ENCODE results near the gene FGF1.

Gene FGF1

DNA sequence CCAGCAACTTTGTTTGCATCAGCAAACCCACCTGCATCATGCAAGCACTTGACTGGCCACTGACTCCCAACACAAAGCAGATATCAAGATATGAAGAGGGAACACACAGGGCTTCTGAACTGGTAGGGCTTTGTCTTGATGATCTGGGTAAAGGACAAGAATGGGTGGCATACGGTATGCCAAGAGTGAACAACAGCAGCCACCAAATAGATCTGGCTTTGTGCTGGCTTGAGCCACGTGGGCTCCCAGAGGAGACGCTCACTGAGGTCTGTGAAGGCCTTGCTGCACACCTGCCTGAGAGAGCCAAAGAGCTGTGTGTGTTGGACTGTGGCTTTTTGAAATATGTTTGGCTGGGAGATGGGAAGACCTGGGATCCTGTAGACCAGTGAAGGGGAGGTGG lies 43.5 kb downstream of the FGF1 start:
- DNase-seq (ENCODE audit: low read depth): no peak

DNA sequence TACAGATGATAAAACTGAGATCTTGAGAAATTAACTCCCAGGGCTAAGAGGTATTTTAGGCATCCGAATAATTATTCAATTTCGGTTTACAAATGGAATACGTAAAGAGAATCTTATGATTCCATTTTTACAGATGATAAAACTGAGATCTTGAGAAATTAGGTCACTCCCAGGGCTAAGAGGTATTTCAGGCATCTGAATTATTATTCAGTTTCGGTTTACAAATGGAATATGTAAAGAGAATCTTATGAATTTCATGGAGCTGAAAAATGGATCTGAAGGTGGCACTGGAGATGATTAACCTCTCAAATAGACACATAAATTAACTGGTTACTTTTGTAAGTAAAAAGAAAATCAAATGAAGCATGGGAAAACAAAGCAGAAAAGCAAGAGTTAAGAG lies 44.2 kb downstream of the FGF1 start:
- no peak for DNase-seq (ENCODE audit: low read depth)

DNA sequence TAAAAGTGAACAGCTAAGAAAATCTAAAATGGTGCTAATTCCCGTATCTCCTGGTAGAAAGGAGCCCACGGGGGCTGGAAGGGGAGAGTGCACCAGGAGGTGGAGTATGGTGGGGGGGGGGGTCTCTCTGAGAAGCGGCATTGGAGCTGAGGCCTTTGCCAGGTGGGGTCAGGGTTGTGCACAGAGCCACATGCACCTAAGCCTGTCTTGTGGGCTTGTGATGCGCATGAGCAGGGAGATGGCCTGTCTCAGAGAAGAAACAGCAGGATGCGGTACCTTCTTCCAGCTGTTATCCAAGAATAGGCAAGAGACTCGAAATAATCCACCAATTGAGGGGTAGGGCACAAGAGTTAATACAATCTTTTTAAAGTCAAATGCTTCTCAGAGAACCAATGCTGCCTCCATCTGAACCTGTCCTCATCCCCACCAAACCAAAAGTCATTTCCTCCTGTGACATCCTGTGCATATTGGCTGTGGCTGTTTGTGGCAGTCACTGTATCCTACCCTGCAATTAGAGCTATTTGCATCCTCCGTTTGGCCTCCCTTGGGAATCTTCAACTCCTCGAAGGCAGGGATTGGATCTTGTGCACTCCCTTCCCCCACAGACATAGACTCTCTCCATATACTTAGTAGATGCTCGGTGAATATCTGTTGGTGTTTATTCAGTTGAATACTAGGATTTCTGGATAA lies 45.4 kb downstream of the FGF1 start:
- DNase-seq (ENCODE audit: low read depth): no peak

DNA sequence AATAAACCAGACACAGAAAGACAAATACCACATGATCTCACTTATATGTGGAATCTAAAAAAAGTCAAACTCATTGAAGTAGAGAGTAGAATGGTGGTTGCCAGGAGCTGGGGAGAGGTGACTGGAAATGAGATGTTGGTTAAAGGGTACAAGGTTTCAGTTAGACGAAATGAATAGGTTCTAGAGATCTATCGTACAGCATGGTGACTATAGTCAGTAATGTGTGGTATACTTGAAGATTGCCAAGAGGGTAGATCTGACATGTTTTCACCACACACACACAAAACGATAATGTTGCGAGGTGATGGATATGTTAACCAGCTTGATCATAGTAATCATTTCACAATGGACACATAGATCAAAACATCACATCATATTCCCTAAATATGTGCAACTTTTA lies 46.4 kb downstream of the FGF1 start:
- DNase-seq (ENCODE audit: low read depth): no peak

DNA sequence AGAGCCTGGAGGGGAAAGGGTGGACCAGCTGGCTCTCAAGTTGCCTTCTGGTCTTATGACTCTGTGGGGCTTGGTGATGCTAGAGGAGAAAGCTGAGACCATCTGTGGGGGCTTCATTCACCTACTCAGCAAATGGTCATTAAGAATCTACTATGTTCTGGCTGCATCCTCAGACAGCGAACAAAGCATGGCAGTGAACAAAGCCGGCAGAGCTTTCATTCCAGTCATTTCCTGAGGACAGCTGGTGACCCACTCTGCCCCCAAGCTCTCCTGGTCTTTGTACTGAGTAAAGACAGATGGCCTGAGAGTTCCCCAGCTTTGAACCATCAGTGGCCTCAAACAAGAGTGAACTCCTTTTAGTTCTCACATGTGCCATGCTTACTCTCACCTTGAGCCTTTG lies 48.0 kb downstream of the FGF1 start:
- no peak for DNase-seq (ENCODE audit: low read depth)

DNA sequence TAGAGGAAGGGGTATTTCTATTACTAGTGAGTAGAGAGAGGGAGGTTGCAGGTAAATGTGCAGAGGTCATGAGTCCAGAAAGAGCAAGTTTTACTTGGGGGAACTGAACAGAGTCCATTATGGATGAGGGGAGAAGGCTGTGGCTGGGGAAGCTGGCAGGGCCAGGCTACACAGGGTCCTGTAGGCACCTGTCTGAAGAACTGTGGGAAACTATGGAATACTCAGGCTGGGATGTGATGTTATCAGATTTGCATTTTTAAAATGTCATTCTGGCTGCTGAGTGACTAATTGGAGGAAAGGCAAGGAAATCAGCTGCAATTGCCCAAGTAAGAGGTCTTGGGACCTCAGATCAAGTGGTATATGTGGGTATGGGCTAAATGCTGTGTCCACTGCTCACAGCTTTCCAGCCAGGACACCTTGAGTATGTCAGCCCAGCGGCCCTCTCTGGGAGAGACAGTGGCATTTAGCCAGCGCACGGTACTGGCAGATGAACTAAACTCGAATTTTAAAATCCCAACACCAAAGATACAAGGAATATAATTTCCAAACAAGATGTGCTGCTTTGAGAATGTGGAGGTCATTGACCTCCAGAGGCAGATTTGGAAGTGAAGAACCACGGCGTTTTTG lies 49.1 kb downstream of the FGF1 start:
- no peak for DNase-seq (ENCODE audit: low read depth)

DNA sequence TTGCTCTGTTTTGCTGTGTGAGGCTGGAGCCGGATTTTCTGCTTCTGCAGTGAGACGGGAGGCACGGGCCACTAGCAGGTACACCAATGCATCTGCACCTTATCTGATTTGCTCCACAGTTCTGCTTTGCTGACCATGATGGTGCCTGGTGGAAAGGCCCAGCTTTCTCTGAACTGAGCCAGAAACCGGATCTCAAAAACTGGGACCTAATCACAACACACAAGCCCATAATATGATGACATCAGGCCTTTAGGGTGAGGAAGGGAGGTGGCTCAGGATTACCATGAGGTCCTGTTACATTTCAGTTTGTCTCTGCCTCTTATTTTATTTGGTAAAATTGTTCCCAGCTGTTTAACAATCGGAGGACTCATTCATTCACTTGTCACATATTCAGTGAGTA lies 49.8 kb downstream of the FGF1 start:
- no peak for DNase-seq (ENCODE audit: low read depth)

DNA sequence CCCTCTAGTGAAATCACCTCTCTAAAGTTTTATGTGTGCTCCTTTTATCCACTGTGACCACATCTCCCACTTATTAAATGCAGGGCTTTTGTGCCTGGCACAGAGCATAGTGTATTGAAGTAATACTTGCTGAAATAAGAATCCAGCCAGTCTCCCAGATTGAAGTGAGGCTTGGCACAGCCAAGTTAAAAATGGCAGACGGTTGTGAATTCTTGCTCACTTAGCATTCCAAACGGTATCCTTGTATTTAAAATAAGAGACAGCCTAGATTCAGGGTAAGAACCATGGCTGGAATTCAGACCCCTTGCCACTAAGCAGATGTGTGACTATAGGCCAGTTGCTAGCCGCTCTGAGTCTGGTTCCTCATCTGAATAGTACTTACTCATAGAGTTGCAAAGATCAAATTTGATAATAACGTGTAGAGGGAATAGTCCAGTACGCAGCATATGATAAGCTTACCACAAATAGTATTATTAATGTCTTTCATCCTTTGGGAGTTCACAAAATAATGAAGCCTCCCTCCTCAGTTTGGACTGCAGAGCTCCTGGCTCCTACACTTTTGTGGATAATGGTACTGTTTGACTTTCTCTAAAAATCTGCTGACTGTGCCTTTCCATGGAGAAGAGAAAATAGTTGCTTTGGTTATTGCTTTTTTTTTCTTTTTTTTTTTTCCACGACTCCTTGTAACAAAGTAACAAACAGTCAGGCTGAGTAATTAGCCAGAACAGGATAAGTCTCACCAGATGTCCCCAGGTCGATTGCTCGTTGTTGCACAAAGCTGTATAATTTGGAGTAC lies 51.5 kb downstream of the FGF1 start:
- DNase-seq (ENCODE audit: low read depth): no peak

DNA sequence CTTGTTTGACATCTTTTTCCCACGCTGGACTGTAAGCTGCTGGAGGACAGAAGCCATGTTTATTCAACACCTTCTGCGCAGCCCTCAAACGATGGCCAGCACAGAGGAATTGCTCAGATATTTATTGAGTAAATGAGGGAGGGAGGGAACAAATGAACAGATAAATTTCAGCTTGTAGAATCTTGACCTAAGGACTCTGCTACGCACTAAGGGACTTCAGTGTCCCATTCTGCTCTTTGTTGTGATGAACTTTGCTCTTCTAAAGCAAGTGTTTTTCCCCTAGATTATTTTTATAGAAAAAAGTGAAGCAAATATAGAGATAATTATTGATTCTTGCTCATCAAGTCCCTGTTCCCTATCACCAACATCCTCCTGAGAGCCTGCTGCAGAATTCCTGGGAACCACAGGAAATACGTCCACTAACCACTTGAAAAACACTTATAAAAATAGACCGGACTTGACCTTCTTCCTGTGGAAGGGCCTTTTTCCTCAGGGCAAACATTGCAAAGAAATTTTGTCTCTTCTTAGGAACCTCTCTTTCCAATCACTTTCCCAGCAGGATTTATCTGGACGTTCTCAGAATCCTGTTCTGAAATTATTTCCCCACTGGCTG lies 54.9 kb downstream of the FGF1 start:
- no peak for DNase-seq (ENCODE audit: low read depth)

DNA sequence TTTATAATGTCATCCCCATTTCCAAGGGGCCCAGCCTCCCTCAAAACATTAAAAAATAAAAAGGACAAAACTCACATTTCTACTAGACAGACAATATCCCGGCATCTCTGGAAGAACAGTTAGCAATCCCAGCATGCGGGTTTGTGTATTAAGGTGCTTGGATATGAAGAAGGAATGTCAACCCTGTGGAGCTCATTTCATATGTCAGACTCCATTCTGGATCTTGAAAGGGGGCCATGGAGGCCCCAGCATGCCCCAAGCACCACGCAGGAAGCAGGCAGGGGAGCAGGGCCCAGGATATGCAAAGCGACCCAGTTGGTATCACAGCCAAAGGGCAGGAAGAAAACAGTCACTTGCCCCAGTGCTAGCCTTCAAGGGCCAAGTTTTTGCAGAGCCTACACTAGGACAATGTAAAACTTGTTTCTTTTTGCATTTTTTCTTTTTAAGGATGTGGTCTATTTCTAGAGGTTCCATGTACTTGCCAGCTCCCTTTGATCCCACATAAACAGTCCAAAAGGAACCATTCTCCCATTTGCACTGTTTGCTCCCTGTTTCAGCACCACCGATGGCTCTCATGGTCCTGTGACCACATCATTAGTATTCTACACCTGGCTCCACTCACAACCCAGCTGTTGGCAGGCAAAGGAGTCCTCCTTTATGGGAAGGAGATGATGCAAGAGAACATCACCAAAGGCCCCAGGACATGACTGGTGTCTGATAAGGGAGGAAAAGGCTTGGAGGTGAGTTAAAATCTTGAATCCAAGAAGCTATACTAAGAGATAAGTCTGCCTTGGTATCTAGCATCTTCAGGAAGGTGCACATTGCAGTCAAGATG lies 58.3 kb downstream of the FGF1 start:
- DNase-seq (ENCODE audit: low read depth): no peak

DNA sequence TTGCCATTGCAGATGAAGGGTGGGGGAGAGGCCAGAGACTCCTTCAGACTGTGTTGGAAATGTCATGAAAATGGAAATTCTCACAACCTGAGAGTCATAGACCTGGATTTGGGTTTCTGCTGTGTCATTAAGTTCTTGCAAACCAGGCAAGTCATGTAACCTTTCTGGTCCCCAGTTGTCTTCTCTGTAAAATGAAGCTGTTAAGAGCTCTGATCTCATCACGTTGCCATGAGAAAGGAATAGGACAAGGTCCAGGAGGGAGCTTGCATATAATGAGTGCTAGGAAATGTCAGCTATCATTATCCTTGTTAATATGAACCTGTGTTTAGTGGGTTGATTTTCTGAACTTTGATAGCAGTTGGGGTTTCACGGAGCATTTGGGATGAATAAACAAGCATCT lies 59.1 kb downstream of the FGF1 start:
- no peak for DNase-seq (ENCODE audit: low read depth)

DNA sequence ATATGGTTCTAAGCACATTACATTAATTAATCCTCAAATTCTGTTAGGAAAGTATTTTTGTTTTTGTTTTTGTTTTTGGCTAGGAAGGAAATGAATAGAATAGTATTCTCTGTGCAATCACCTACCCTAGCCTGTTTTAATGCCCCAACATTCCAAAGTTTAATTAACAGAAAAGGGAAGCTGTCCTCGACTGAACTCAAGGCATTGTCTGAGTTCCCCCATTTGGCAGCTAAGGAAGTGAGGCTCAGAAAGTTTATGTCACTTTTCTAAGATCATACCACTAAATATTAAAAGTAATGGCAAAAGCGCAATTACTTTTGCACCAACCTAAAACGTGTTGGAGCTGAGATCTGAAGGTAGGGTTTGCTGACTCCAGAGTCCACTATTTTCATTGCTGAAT lies 59.8 kb downstream of the FGF1 start:
- DNase-seq (ENCODE audit: low read depth): no peak

DNA sequence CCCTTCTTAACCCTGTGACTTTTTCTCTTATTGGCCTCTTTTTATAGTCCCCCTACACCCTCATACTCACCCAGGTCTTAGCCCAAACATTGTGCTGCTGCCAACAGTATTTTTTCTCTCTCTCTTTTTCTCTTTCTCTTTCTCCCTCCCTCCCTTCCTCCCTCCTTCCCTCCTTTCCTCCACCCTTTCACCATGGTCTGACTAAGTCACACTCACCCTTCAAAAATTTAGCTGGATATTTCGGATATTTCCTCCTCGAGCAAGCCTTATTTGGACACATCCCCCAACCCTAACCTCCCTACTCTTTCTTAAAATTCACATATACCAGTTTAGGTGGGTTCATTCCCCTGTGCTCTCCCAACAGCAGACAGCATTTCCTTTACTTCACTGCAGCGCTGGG lies 64.7 kb downstream of the FGF1 start:
- DNase-seq (ENCODE audit: low read depth): no peak

DNA sequence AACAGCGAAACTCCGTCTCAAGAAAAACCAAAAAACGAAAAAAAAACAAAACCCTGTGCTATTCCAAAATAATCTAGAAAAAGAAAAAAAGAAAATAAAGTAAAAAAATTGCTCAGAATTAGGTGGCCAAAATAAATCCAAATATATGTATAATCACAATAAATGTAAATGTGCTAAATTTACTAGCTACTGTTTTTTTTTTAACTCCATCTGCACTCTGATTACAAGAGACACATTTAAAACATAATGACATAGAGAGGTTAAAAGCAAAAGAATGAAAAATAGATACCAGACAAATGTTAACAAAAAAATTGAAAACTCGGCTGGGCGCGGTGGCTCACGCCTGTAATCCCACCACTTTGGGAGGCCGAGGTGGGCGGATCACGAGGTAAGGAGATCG lies 66.1 kb downstream of the FGF1 start:
- no peak for DNase-seq (ENCODE audit: low read depth)

DNA sequence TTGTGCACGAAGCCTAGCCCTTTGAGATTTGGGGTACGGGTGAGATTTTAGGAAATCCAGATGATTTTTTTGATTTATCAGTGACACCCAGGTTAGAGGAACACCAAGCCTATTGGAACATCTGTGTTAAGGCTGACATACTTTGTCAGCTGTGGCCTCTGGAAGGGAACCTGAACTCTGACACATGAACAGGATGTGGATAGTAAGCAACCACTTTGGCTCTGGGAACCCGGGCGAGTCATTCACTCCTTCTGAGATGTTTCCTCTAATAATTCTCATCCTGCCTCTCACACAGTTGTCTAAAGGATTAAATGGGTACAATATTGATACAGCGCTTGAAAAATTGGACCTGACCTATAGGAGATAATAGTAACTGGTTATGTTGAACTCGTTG lies 67.8 kb downstream of the FGF1 start:
- DNase-seq (ENCODE audit: low read depth): no peak

DNA sequence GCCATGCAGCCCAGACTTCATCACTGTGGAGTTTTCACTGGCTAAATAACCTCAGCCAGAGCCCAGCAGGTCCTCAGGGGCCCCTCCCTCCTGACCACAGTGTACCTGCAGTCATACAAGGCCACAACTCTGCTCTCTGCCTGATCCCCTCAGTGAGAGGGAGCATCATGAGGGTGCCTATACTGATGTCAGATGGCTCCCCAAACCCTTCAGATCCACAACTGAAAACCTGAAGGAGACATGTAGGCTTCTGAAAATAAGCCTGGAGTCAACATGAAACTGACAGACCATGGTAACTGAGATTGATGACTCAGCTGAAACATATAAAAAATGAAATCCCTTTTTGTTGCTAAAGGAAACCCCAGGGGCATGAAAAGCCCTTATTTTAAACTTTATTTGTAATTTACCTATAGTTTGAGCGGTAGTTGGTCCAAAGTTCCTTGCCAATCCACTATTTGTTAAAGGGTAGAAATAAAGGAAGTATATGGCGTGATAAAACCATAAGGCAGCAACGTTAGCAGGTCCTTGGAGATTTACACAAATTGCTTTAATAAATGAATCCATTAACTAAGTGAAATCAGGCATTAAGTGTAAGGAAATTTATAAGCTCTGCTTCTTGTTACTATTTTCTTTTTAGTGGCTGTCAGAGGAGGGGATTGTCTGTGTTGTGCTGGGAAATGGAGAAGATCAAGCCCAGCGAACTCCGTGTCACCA lies 68.3 kb downstream of the FGF1 start:
- DNase-seq (ENCODE audit: low read depth): no peak

DNA sequence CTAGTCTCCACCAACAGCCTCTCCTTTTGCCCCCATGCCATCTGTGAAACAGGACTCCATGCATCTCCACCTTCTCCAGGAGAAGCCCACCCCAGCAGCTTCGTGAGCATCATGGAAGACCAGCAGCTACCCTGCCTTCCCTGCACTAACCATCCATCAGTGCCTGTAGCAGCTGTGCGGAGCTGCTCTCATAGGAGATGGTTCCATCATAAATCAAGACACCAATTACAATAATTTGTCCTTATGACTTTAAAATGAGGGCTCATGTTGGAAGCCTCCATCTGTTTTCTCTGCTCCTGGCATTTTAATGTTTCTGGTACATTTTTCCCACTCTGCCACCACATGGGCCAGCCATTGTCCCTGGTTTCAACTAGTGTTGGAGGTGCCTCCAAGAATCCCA lies 69.9 kb downstream of the FGF1 start:
- DNase-seq (ENCODE audit: low read depth): no peak

DNA sequence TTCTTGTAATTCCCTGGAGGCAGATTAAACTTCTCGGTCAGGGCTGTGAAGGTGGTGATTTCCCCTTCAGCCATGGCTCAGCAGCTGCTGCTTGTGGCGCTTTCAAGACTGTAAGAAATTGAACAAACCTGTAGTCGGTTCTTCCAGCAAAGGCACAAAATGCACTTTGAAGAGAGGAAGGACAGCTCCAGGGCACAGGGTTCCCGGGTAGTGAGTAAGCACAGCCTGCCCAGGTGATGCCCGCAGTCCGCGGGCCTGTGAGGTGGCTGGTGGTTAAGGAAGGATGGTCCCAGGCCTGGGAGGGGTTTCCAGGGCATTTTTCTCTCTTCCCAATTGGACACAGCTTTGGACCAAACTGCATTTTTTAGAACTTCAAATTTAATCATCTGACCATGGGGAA lies 71.8 kb downstream of the FGF1 start:
- no peak for DNase-seq (ENCODE audit: low read depth)

DNA sequence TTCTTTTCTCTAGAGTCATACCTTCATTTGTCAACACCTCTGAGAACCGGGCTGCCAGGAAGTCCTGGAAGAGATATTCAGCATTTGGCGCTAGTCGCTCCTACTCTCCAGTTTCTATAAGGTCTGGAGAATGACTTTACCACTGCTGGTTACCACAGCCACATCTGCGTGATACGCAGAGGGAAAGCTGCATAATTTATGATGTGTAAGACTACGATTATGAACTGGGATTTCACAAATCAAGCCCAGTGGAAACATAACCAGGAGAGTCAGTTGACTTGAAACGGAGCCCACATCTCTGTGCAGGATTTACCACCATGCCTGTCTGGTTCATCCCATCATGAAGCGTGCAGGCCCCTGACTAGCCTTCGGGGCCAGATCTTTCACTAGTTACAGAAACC lies 72.6 kb downstream of the FGF1 start:
- DNase-seq (ENCODE audit: low read depth): no peak

DNA sequence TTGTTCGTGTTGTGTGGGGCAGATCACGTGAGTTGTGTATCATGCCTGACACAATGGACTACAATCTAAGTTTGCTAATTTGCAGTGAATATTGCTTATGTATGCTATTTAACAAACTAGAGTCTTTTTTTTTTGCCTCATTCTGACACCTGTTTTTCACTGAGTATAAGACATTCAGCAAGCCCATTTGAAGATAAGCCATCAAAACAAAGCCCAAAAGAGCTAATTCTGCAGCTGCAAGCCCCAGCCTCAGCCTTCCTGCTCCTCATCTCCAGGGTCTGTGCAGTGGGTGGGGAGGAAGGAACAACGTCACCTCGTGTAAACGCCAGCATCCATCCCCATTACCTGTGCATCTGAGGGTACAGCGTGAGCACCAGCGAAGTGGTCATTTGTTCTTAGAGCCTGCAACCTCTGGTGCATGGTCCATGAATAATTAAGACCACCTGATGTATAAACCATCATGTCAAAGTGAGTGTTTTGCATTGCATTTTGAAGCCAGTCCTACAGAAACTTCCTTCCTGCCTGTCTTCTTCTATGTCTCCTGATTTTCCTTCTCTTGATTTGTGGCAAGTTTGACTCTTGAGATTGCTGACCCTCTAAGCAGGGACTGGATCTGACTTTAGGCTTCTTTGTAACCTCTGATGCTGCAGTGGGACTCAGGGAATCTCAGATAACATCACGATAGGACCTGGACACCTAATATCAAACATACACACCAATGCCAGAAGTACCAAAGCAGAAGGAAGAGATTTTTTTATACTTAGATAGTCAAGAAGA lies 73.2 kb downstream of the FGF1 start:
- DNase-seq (ENCODE audit: low read depth): no peak

DNA sequence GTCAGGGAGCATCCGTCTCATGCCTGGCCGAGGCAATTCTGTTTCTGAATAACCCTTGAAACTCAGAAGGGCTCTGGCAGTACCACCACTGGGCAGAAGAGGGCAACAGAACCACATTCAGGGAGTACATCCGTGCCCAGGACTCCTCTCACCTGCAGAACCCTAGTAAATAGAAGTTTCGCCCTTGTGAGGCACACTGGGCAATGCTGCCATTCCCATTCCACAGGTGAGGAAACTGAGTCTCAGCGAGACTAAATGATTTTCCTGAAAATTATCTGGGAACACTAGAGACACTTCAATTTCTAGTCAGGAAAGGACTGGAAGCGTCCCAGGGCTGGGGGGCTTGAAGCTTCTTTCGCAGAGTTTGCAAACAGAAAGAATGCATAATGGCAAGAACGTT lies 74.7 kb downstream of the FGF1 start:
- peak; percentile 50 for DNase-seq (ENCODE audit: low read depth)
